AG09319 (cell line): Measurements from ENCODE around the gene FKBP5.
"Not testable (repeated sequence)": the region's sequence is repeated elsewhere in the genome, so short reads cannot be mapped to it uniquely, and the experiment has no call there.

Source experiments
- DNase-seq: peaks from one replicate; pipeline ENCODE4 v3.0.0-alpha.2; 2010; ENCODE audit warnings: low read depth; ENCODE audit errors: extremely low read depth
- CTCF ChIP-seq: IDR thresholded peaks from 2 replicates; pipeline ENCODE4 v1.5.1; 2011; ENCODE audit warnings: low read depth, mild to moderate bottlenecking, inconsistent platforms, low read length, moderate library complexity

The FKBP5 gene

GRCh38 chr6:35544769-35545361, 143.8 kb downstream of the FKBP5 start:
- TF ChIP-seq CTCF: no peak
- DNase-seq: no peak

- no peak for DNase-seq
Measured at GRCh38 chr6:35543459-35544193, 145.1 kb downstream of the FKBP5 start.

GRCh38 chr6:35541836-35542235, 146.9 kb downstream of the FKBP5 start:
- TF ChIP-seq CTCF: no peak
- no peak for DNase-seq

More at GRCh38 chr6:35543459-35544193, 145.1 kb downstream of the FKBP5 start:
- TF ChIP-seq CTCF: no peak

GRCh38 chr6:35539223-35539622, 149.5 kb downstream of the FKBP5 start:
- no peak for DNase-seq
- no peak for TF ChIP-seq CTCF

GRCh38 chr6:35535847-35536246, 152.9 kb downstream of the FKBP5 start:
- DNase-seq: not testable (repeated sequence)

- no peak for DNase-seq
- no peak for TF ChIP-seq CTCF
Measured at GRCh38 chr6:35534407-35535170, 154.1 kb downstream of the FKBP5 start.

- no peak for DNase-seq
- no peak for TF ChIP-seq CTCF
Measured at GRCh38 chr6:35533981-35534380, 154.7 kb downstream of the FKBP5 start.
